Choroid plexus epithelial cell (primary cell): ENCODE data around the gene TGM2.
A peak's percentile ranks its signal among the peaks of the same experiment; 100 is the strongest.

Source experiments
- DNase-seq: peaks from one replicate; pipeline ENCODE4 v3.0.0-alpha.2; 2010; ENCODE audit warnings: low read depth
- H3K4me3 ChIP-seq: 2 replicates; pipeline ENCODE4 v1.5.1; 2011; ENCODE audit warnings: low read depth, mild to moderate bottlenecking, control low read depth, low read length, moderate library complexity
- CTCF ChIP-seq: conservative IDR thresholded peaks from 2 replicates; pipeline ENCODE4 v1.5.1; 2011; ENCODE audit warnings: low read depth, mild to moderate bottlenecking, control low read depth, inconsistent platforms, low read length, moderate library complexity

Gene TGM2

DNA sequence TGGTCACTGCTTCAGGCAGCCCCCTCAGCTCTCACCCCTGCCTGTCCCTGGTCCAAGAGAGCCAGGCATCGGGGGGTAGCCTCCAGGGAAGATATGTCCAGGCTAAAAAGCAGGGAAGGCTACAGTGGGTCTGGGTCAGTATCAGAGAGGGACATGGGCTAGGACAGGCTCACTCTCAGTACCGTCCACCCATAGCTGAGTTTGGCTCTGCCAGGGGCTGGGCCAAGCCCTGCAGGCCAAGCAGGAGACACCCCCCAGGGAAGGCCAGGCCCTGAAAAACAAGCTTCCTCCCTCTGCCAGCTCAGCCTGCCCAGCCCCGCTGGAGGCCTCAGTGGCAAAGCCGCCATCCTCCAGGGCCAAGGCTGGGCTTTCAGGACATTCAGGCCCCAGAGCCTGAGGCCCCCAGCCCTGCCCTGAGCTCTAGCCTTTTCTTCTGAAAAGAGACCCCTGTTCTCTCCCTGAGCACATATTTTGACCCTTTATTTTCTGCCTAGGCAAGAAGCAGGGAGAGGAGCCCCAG, 28.6 kb upstream of the TGM2 start:
- no peak for DNase-seq
- no peak for TF ChIP-seq CTCF
- H3K4me3 ChIP-seq, result no peak overlapping the region

GRCh38 chr20:38192323-38192885, 27.3 kb upstream of the TGM2 start:
- no peak overlapping the region for H3K4me3 ChIP-seq
- no peak for TF ChIP-seq CTCF
- DNase-seq, result no peak

GRCh38 chr20:38191654-38192053, 26.6 kb upstream of the TGM2 start:
- no peak overlapping the region for H3K4me3 ChIP-seq
- TF ChIP-seq CTCF, result no peak
- DNase-seq, result no peak

DNA sequence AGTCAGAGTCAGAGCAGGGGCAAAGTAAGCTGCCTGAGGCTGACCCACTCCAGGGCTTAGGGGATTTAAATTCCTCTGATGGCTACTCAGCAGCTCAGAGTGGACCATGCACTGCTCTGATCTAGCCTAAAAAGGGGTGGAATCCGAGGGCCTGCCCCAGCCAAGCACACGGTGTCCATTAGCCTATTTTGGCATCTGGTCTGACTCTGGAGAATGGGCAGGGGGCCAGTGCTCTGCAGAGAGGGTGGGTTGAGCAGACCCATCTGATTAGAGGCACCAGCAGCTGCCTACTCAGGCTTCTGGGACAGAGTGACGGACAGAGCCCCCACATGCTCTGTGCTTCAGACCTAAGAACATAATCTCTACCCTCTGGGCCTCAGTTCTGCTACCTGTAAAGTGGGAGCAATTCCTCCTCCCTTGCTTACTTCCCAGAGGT, 25.9 kb upstream of the TGM2 start:
- no peak for DNase-seq
- no peak overlapping the region for H3K4me3 ChIP-seq
- no peak for TF ChIP-seq CTCF

DNA sequence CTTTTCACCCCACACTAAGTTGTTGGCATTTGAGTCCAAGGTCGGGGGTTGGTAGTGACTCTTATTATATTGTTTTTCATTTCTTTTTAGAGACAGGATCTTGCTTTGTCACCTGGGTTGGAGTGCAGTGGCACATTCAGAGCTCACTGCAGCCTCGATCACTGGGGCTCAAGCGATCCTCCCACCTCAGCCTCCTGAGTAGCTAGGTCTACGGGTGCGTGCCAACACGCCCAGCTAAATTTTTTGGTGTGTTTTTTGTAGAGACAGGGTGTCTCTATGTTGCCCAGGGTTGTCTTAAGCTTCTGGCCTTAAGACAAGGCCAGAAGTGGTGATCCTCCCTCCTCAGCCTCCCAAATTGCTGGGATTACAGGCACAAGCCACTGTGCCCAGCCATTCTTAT, 25.1 kb upstream of the TGM2 start:
- TF ChIP-seq CTCF, result no peak
- no peak overlapping the region for H3K4me3 ChIP-seq
- DNase-seq, result no peak

DNA sequence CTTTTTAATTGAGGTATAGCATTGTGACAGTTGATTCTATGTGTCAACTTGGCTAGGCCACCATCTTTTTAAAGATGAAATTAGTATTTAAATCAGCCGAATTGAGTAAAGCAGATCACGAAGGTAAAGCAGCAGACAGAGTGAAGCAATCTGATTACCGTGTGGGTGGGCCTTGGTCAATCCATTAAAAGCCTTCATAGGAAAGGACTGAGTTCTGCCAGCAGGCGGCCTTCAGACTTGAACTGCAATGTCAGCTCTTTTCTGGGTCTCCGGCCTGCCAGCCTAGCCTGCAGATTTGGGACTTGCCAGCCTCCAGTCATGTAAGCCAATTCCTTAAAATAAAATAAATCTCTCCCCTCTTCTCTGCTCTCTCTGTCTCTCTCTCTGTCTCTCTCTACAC, 22.4 kb upstream of the TGM2 start:
- H3K4me3 ChIP-seq, result no peak overlapping the region
- peak; percentile 50 for TF ChIP-seq CTCF
- peak; percentile 56 for DNase-seq

GRCh38 chr20:38186788-38187221, 21.7 kb upstream of the TGM2 start:
- no peak for TF ChIP-seq CTCF
- no peak for DNase-seq
- no peak overlapping the region for H3K4me3 ChIP-seq
